GM12878 (cell line): ENCODE results near the gene USP16. TPM values are rescaled to one million over a fixed set of nuclear protein-coding genes. Genes with fewer than 3 reads are reported as not detected.
"Not testable (repeated sequence)": the region's sequence is repeated elsewhere in the genome, so short reads cannot be mapped to it uniquely, and the experiment has no call there.

Source experiments
- ATAC-seq: fragments of 200-7000 bp; cut with Tn5 transposase; 3 replicates; pipeline ENCODE4 v1.9.1; 2020; ENCODE audit warnings: mild to moderate bottlenecking, moderate library complexity
- BruUV-seq: library from RNA; stranded (reverse); fragments of 400-500 nt; replicated peaks from 2 replicates; lab custom pipeline; 2021; lab: Mats Ljungman, UMichigan
- CTCF ChIA-PET: fragments of 300-600 bp; sonication (Branson Sonifier 250); formaldehyde crosslinking; extraction: SDS; loops from one replicate; lab custom pipeline; 2021; ENCODE audit warnings: inconsistent platforms; lab: Yijun Ruan, JAX
- POLR2A ChIA-PET: fragments of 350-600 bp; formaldehyde crosslinking; extraction: SDS; loops from one replicate; lab custom pipeline; 2021; ENCODE audit warnings: inconsistent platforms; lab: Charles Lee
- RAD21 ChIA-PET: fragments of 300-600 bp; sonication (Branson Sonifier 250); formaldehyde crosslinking; loops from one replicate; lab custom pipeline; 2023; ENCODE audit warnings: antibody characterized with exemption; ENCODE audit not compliant: unreplicated experiment; lab: Charles Lee
- SMC1A ChIA-PET: fragments of 300-600 bp; sonication (Branson Sonifier 250); formaldehyde crosslinking; loops from one replicate; lab custom pipeline; 2023; ENCODE audit not compliant: unreplicated experiment, uncharacterized antibody; lab: Charles Lee
- DNase-seq: peaks from one replicate; pipeline ENCODE4 v3.0.0-alpha.2; 2011; ENCODE audit warnings: low read depth, low spot score
- FAIRE-seq: peaks from 3 replicates; lab custom pipeline; 2011; peaks lifted over from hg19 to GRCh38; lab: Jason Lieb, UNC
- H2AFZ ChIP-seq: 2 replicates; pipeline ENCODE4 v1.6.0; 2011; ENCODE audit warnings: low read depth, low read length, control low read depth; ENCODE audit not compliant: control insufficient read depth
- H3K27ac ChIP-seq: 2 replicates; pipeline ENCODE4 v1.5.1; 2011; ENCODE audit warnings: control low read depth; ENCODE audit not compliant: control insufficient read depth, insufficient read depth
- H3K27me3 ChIP-seq, 2 experiments: replicated peaks in 1 of 2; 2 replicates each; pipeline versions ENCODE4 v1.6.0 to v1.6.1; 2011; ENCODE audit warnings: low read length in 1 of 2; ENCODE audit not compliant: control insufficient read depth in 2 of 2, insufficient read depth in 2 of 2
- H3K36me3 ChIP-seq, 2 experiments: 2 replicates each; pipeline ENCODE4 v1.5.1; 2011; ENCODE audit warnings: low read length in 1 of 2; ENCODE audit not compliant: control insufficient read depth in 2 of 2, insufficient read depth in 2 of 2
- H3K4me1 ChIP-seq: 2 replicates; pipeline ENCODE4 v1.6.1; 2011; ENCODE audit warnings: mild to moderate bottlenecking, low read length, moderate library complexity, mixed read lengths; ENCODE audit not compliant: control insufficient read depth, insufficient read depth
- H3K4me2 ChIP-seq: 2 replicates; pipeline ENCODE4 v1.6.0; 2011; ENCODE audit warnings: control low read depth; ENCODE audit not compliant: control insufficient read depth, insufficient read depth
- H3K4me3 ChIP-seq: fragments of 200-600 bp; sonication (generic); 2 replicates; pipeline ENCODE4 v1.5.1; 2016
- H3K79me2 ChIP-seq: 2 replicates; pipeline ENCODE4 v1.6.0; 2011; ENCODE audit warnings: low read length; ENCODE audit not compliant: control insufficient read depth, insufficient read depth
- H3K9ac ChIP-seq: 2 replicates; pipeline ENCODE4 v1.8.0; 2011; ENCODE audit warnings: low read length, control low read depth, mixed read lengths; ENCODE audit not compliant: control insufficient read depth, insufficient read depth
- H3K9me3 ChIP-seq: replicated peaks from 3 replicates; pipeline ENCODE4 v1.5.1; 2011; ENCODE audit warnings: mild to moderate bottlenecking, low read length; ENCODE audit not compliant: control insufficient read depth, insufficient read depth
- H4K20me1 ChIP-seq: 2 replicates; pipeline ENCODE4 v1.6.0; 2011; ENCODE audit not compliant: control insufficient read depth, insufficient read depth
- BRCA1 ChIP-seq: IDR thresholded peaks from 2 replicates; pipeline ENCODE4 v1.6.1; 2011; ENCODE audit warnings: low read depth, low read length, improper control_type of control experiment
- HCFC1 ChIP-seq: fragments of 150-350 bp; IDR thresholded peaks from 2 replicates; pipeline ENCODE4 v1.6.1; 2014; ENCODE audit warnings: low read length
- WGBS: methylation state at CpG from one replicate; pipeline ENCODE4 v1.1.6; 2016; ENCODE audit warnings: low lambda C conversion rate; ENCODE audit not compliant: insufficient replicate concordance, insufficient coverage; ENCODE audit errors: missing lambda C conversion rate; 5-methylcytosine and 5-hydroxymethylcytosine counted together
- in situ Hi-C: fragments of 300-500 bp; cut with MboI; formaldehyde crosslinking; loops from 9 replicates; pipeline ENCODE4 v1.14.3; 2018; ENCODE audit warnings: mixed read lengths
- intact Hi-C: fragments of 100-400 bp; cut with micrococcal nuclease; formaldehyde crosslinking; loops from one replicate; pipeline ENCODE4 v1.14.2; 2022; ENCODE audit not compliant: unreplicated experiment
- polyA plus RNA-seq, 11 experiments: library from polyadenylated mRNA; depleted of rRNA in 4 of 11; unstranded in 6 of 11; stranded (reverse) in 5 of 11; fragments of >200 nt; fragmentation: Nextera tagmentation in 4 of 11; fragmentation: Illumina TruSeq in 1 of 11; extraction: Ambion mirVana in 4 of 11; extraction: Trizol in 1 of 11; gene quantifications; 1 replicate in 1 of 11; 2 replicates in 10 of 11; pipeline versions ENCODE4 v1.2.1 to v1.2.3, GENCODE V29; 2011 to 2016; ENCODE audit warnings: inconsistent platforms in 2 of 11, missing spikeins in 2 of 11, low read depth in 1 of 11
- total RNA-seq, 4 experiments: library from RNA; depleted of rRNA in 3 of 4; stranded (reverse); fragments of >200 nt in 3 of 4; fragmentation: Illumina TruSeq in 1 of 4; extraction: Trizol in 1 of 4; gene quantifications; 2 replicates each; pipeline versions ENCODE4 v1.2.1 to v1.2.3, GENCODE V29; 2013 to 2021

USP16 gene
- total and polyA plus RNA-seq, 10 of the 15 experiments (the other 5 are each of a cell fraction or from before 2014, with no cell fraction given), result 29.5 to 68.7 (median 52.3) TPM

DNA sequence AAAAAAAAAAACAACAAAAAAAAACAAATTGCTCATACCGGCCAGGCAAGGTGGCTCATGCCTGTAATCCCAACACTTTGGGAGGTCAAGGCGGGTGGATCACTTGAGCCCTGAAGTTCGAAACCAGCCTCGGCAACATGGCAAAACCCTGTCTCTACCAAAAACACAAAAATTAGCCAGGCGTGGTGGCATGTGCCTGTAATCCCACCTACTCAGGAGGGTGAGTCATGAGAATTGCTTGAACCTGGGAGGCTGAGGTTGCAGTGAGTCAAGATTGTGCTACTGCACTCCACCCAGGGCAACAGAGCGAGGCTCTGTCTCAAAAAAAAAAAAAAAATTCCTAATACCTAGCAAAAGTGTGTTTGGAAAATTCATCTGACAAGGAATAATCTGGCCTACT lies 36.3 kb upstream of the USP16 start:
- H3K27me3 ChIP-seq, H3K9me3 ChIP-seq, H3K36me3 ChIP-seq, RAD21 ChIA-PET, intact Hi-C loops, in situ Hi-C loops, SMC1A ChIA-PET, FAIRE-seq, H3K27ac ChIP-seq, H3K9ac ChIP-seq, CTCF ChIA-PET, H4K20me1 ChIP-seq, DNase-seq, H3K4me3 ChIP-seq, ATAC-seq, H2AFZ ChIP-seq, H3K4me1 ChIP-seq, BruUV-seq, H3K4me2 ChIP-seq: not testable (repeated sequence)
- 98% methylated on average over 6 of the region's 6 CpGs for WGBS
- peaks cover 29% of the 10 kb centered on the region for H3K79me2 ChIP-seq
- POLR2A ChIA-PET, result interaction anchor here (0.7 kb wide), 1 partner anchor 34 kb away, joined by 3 read pairs; no protein-coding TSS in a partner anchor

DNA sequence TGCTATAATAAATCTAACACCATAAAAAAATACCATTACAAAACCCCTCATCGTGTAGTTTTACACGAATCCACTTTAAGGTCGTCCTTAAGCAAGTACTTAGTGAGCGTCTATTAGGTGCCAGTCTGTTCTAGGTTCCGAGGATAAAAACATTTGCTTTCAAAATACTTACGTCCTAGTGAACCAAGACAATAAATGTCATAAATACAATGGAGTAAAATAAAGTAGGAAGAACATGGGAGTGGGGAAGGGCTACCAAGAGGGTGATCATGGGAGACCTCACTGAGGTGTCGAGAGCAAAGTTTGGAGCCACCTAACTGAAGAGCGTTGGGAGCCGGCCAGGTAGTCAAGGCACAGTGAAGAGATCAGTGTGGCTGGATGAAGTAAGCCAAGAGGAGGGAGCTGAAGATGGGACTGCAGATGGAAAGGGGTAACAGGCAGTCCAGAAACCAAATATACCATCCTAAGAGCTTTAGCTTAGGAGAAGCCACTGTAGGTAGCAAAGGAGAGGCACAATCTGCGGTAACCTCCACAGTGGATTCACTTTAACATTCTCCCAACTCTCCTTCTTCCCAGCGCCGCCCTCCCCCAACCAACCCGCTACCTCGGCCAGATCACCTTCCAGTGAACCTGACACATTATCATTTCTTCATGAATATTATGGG lies 32.5 kb upstream of the USP16 start:
- 2% methylated on average over 14 of the region's 14 CpGs for WGBS
- CTCF ChIA-PET, result interaction anchor here (0.7 to 1.3 kb wide), 3 partner anchors 10 to 35 kb away, joined by 3 to 5 read pairs (median 4); partner anchors contain the start of gene RWDD2B
- Histone ChIP-seq H3K27ac (peak overlapping the region; percentile 66), H3K79me2 (peaks cover 28% of the 10 kb centered on the region), H3K4me3 (peak overlapping the region; percentile 97), H2AFZ (peak overlapping the region; percentile 75), H4K20me1 (no peaks in the 10 kb centered on the region), H3K36me3 (no peaks in the 10 kb centered on the region), H3K9me3 (no peaks in the 10 kb centered on the region), H3K27me3 (no peaks in the 10 kb centered on the region), H3K9ac (peak overlapping the region; percentile 63), H3K4me1 (peaks cover 3% of the 10 kb centered on the region), H3K4me2 (peak overlapping the region; percentile 78)
- no peak for DNase-seq
- RAD21 ChIA-PET, result interaction anchor here (0.9 to 1.6 kb wide), 6 partner anchors 11 to 380 kb away, joined by 3 to 16 read pairs (median 6); partner anchors contain the start of genes MAP3K7CL, RWDD2B and USP16
- TSS peak; percentile 64 for BruUV-seq
- TF ChIP-seq HCFC1 (0 out of 2 replicates have a peak, but pooled peaks have one; percentile 11), BRCA1 (no peak)
- intact Hi-C loops, result loop anchor here (2.0 to 10.0 kb wide), 3 partner anchors 33 to 313 kb away; partner anchors contain the start of gene USP16
- in situ Hi-C loops, result no loop called here
- POLR2A ChIA-PET, result interaction anchor here (1.0 to 3.3 kb wide), 5 partner anchors 11 to 80 kb away, joined by 3 to 22 read pairs (median 9); partner anchors contain the start of genes RWDD2B and USP16
- no peak for FAIRE-seq
- SMC1A ChIA-PET, result interaction anchor here (1.3 to 3.3 kb wide), 6 partner anchors 11 to 84 kb away, joined by 3 to 14 read pairs (median 5); partner anchors contain the start of genes CCT8 and USP16
- peak; percentile 12 for ATAC-seq
